ENCODE data around the gene USP10.
"Not testable (repeated sequence)": the region's sequence is repeated elsewhere in the genome, so short reads cannot be mapped to it uniquely, and the experiment has no call there.

USP10 gene

GRCh38 chr16:84729716-84730320 is 30.0 kb downstream of the USP10 start:
- no peak for DNase-seq

GRCh38 chr16:84730406-84731106 is 30.8 kb downstream of the USP10 start:
- DNase-seq, result peak; percentile 87

- DNase-seq, result not testable (repeated sequence)
These were observed 32.5 kb downstream of the USP10 start for GRCh38 chr16:84732332-84732673.

GRCh38 chr16:84732674-84733352 is 33.0 kb downstream of the USP10 start:
- DNase-seq, result peak; percentile 68

GRCh38 chr16:84735849-84736586 is 36.2 kb downstream of the USP10 start:
- peak; percentile 75 for DNase-seq

- DNase-seq, result no peak
These were observed 37.6 kb downstream of the USP10 start for GRCh38 chr16:84737192-84738011.

GRCh38 chr16:84738255-84739038 is 38.6 kb downstream of the USP10 start:
- DNase-seq, result peak; percentile 91

- DNase-seq, result no peak
These were observed 39.7 kb downstream of the USP10 start for GRCh38 chr16:84739349-84740124.

GRCh38 chr16:84740596-84741116 is 40.9 kb downstream of the USP10 start:
- DNase-seq, result no peak

- no peak for DNase-seq
These were observed 41.6 kb downstream of the USP10 start for GRCh38 chr16:84741340-84741830.

- peak; percentile 56 for DNase-seq
These were observed 42.9 kb downstream of the USP10 start for GRCh38 chr16:84742641-84743092.

- no peak for DNase-seq
These were observed 46.4 kb downstream of the USP10 start for GRCh38 chr16:84746231-84746630.

- peak; percentile 49 for DNase-seq
These were observed 47.1 kb downstream of the USP10 start for GRCh38 chr16:84746875-84747274.

GRCh38 chr16:84748247-84748646 is 48.4 kb downstream of the USP10 start:
- DNase-seq, result not testable (repeated sequence)

- DNase-seq, result no peak
These were observed 49.3 kb downstream of the USP10 start for GRCh38 chr16:84749072-84749471.

- no peak for DNase-seq
These were observed 50.0 kb downstream of the USP10 start for GRCh38 chr16:84749815-84750214.

- DNase-seq, result no peak
These were observed 50.8 kb downstream of the USP10 start for GRCh38 chr16:84750575-84750974.

- peak; percentile 72 for DNase-seq
These were observed 51.4 kb downstream of the USP10 start for GRCh38 chr16:84751241-84751640.

GRCh38 chr16:84751947-84752346 is 52.1 kb downstream of the USP10 start:
- DNase-seq, result peak; percentile 38

- DNase-seq, result no peak
These were observed 52.8 kb downstream of the USP10 start for GRCh38 chr16:84752600-84752999.

Measured in hematopoietic multipotent progenitor cell treated with erythropoietin and hydrocortisone succinate and interleukin-3 and kit ligand, for 4 days (in vitro differentiated cells).